Esophagus squamous epithelium (tissue), 5 donors: ENCODE data around the gene LRBA. TPM values are rescaled to one million over a fixed set of nuclear protein-coding genes. Genes with fewer than 3 reads are reported as not detected.

Source experiments
- DNase-seq: peaks from one replicate; lab custom pipeline; 2025; lab: John Stamatoyannopoulos, UW
- H3K27ac ChIP-seq, 4 donors: fragments of 200-600 bp; sonication (generic); one replicate each; pipeline ENCODE4 v1.5.1; 2016 to 2019; ENCODE audit warnings: mild to moderate bottlenecking in 1 of 4
- H3K27me3 ChIP-seq, 4 donors: fragments of 200-600 bp; sonication (generic); 1 replicate in 3 of 4; 2 replicates in 1 of 4; pipeline versions ENCODE4 v1.5.1 to v1.6.0; 2017 to 2021; ENCODE audit warnings: antibody characterized with exemption in 1 of 4
- H3K36me3 ChIP-seq, 3 donors: fragments of 200-600 bp; sonication (generic); one replicate each; pipeline ENCODE4 v1.5.1; 2016 to 2019
- H3K4me1 ChIP-seq, 3 donors: fragments of 200-600 bp; sonication (generic); one replicate each; pipeline ENCODE4 v1.5.1; 2017 to 2019
- H3K4me3 ChIP-seq, 4 donors: fragments of 200-600 bp; sonication (generic); 1 replicate in 3 of 4; 2 replicates in 1 of 4; pipeline ENCODE4 v1.5.1; 2016 to 2019; ENCODE audit warnings: mild to moderate bottlenecking in 2 of 4, moderate library complexity in 1 of 4
- H3K9me3 ChIP-seq, 3 donors: fragments of 200-600 bp; sonication (generic); one replicate each; pipeline ENCODE4 v1.5.1; 2016 to 2019
- POLR2A ChIP-seq, 4 donors: fragments of 450-650 bp; IDR thresholded peaks; one replicate each; pipeline ENCODE4 v1.6.1; 2017; ENCODE audit warnings: antibody characterized with exemption in 4 of 4, mild to moderate bottlenecking in 4 of 4, moderate library complexity in 3 of 4
- WGBS, 2 donors: methylation state at CpG; one replicate each; pipeline ENCODE4 v1.1.5; 2018; 5-methylcytosine and 5-hydroxymethylcytosine counted together
- intact Hi-C: fragments of 100-400 bp; cut with DNase I; formaldehyde crosslinking; loops from one replicate; pipeline ENCODE4 v1.15.0; 2022
- total RNA-seq, 4 donors: library from RNA; depleted of rRNA; stranded (reverse); fragments of >200 nt; gene quantifications; one replicate each; pipeline ENCODE4 v1.1.0, GENCODE V29; 2016
- TF ChIP-seq, protein P1 (sequence below), 6 experiments: fragments of 450-650 bp in 4 of 6; fragments of 200-600 bp in 2 of 6; sonication (generic) in 2 of 6; IDR thresholded peaks; one replicate each; pipeline ENCODE4 v1.5.1; 2016 to 2019; ENCODE audit warnings: antibody characterized with exemption in 6 of 6, mild to moderate bottlenecking in 4 of 6, moderate library complexity in 4 of 6
- donor health status: DM: yes; HTN: yes; CAD: no.

The LRBA gene
- total RNA-seq, 4 donors from 2014 or later, result 54.7 to 91.8 (median 66.2) TPM

DNA sequence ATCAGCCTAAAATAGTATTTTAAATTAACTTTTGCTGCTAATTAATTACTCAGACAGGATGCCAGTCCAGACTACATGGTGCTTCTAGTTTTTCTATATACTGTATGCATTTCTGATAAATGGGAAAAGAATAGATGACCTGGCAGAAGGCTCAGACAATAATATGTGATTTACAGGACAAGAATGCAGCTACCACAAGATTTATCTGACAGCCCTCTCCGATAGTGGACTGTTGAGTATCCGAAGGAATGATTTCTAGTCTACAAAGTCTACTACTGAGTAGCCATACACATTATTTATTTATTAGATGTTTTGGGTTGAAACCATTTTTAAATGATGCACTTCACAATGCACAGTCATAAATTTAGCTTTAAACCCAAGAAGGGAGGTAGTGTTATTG lies 220.4 kb downstream of the LRBA start:
- H3K4me3 ChIP-seq, result no peak overlapping the region
- no peaks in the 10 kb centered on the region for H3K4me1 ChIP-seq
- 88 to 90% methylated on average over 2 of the region's 2 CpGs for WGBS, 2 donors
- H3K36me3 ChIP-seq, result no peaks in the 10 kb centered on the region
- no peak for TF ChIP-seq POLR2A (IDR thresholded peaks at IDR 0.05)
- TF ChIP-seq, protein P1, sequence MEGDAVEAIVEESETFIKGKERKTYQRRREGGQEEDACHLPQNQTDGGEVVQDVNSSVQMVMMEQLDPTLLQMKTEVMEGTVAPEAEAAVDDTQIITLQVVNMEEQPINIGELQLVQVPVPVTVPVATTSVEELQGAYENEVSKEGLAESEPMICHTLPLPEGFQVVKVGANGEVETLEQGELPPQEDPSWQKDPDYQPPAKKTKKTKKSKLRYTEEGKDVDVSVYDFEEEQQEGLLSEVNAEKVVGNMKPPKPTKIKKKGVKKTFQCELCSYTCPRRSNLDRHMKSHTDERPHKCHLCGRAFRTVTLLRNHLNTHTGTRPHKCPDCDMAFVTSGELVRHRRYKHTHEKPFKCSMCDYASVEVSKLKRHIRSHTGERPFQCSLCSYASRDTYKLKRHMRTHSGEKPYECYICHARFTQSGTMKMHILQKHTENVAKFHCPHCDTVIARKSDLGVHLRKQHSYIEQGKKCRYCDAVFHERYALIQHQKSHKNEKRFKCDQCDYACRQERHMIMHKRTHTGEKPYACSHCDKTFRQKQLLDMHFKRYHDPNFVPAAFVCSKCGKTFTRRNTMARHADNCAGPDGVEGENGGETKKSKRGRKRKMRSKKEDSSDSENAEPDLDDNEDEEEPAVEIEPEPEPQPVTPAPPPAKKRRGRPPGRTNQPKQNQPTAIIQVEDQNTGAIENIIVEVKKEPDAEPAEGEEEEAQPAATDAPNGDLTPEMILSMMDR (IDR thresholded peaks at IDR 0.05), result no peak
- H3K27me3 ChIP-seq, result no peaks in the 10 kb centered on the region
- no peaks in the 10 kb centered on the region for H3K9me3 ChIP-seq
- intact Hi-C loops, result no loop called here
- no peak overlapping the region for H3K27ac ChIP-seq
- DNase-seq, result no peak

DNA sequence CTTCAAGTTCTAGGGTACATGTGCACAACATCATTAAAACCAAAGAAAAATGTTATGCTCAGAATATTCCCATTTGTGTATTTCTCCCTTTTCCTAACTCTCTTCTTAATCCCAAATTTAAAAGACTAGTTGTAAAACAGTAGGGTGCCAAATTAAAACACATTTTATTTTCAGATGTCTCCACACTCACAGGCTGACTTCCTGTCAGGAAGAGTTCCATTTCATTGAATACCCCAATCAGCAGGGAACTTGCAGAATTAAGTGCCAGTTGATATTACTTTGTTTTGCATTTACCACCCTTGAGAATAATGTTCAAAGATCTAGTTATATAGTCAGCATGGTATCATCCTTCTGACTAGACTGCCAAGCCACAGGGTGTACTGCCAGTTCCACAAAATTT lies 225.2 kb downstream of the LRBA start:
- TF ChIP-seq, protein P1 (IDR thresholded peaks at IDR 0.05), result no peak
- no peak for TF ChIP-seq POLR2A (IDR thresholded peaks at IDR 0.05)
- H3K4me1 ChIP-seq, result no peaks in the 10 kb centered on the region
- no peaks in the 10 kb centered on the region for H3K36me3 ChIP-seq
- no peak overlapping the region for H3K27ac ChIP-seq
- intact Hi-C loops, result no loop called here
- DNase-seq, result no peak
- no peaks in the 10 kb centered on the region for H3K27me3 ChIP-seq
- no peaks in the 10 kb centered on the region for H3K9me3 ChIP-seq
- no peak overlapping the region for H3K4me3 ChIP-seq

DNA sequence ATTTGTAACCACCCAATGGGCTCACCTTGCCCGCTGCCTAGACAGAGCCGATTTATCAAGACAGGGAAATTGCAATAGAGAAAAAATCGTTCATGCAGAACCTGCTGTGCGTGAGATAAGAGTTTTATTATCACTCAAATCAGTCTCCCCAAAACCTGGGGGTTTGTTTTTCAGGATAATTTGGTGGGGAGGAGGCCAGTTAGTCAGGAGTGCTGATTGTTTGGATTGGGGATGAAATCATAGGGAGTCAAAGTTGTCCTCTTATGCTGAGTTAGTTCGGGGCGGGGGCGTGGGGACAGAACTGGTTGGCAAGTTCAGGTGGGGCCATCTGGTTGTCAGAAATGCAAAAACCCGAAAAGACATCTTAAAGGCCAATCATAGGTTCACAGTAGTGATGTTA lies 230.1 kb downstream of the LRBA start:
- intact Hi-C loops, result no loop called here
- WGBS, 2 donors, result 83 to 86% methylated on average over 8 of the region's 8 CpGs

DNA sequence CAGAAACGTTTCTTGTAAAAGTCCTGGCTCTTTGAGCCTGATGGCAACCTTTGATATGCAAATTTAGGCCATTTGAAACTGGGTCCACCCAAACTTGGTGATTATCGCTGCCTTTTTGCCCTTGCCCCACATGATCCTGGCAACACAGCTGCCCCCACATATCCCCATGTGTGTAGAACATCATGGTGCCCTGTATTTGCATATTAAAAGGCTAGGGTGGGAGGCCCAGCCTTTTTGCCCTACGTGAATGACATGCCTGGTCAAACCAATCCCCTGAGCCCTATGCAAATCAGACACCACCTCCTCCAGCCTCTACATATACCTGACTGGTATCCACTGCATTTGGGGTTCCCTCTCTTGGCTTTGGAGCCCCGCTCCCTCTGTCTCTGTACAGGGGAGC lies 230.8 kb downstream of the LRBA start:
- no peaks in the 10 kb centered on the region for H3K4me1 ChIP-seq
- DNase-seq, result no peak
- 75% methylated on average over 4 of the region's 4 CpGs for WGBS, 2 donors
- no peaks in the 10 kb centered on the region for H3K36me3 ChIP-seq
- intact Hi-C loops, result no loop called here
- TF ChIP-seq, protein P1 (IDR thresholded peaks at IDR 0.05), result no peak
- no peak for TF ChIP-seq POLR2A (IDR thresholded peaks at IDR 0.05)
- no peak overlapping the region for H3K27ac ChIP-seq
- H3K9me3 ChIP-seq, result no peaks in the 10 kb centered on the region
- no peaks in the 10 kb centered on the region for H3K27me3 ChIP-seq
- H3K4me3 ChIP-seq, result no peak overlapping the region

More for the DNA sequence above, 230.1 kb downstream of the LRBA start:
- no peak overlapping the region for H3K27ac ChIP-seq
- TF ChIP-seq POLR2A (IDR thresholded peaks at IDR 0.05), result no peak
- TF ChIP-seq, protein P1 (IDR thresholded peaks at IDR 0.05), result no peak
- H3K4me1 ChIP-seq, result no peaks in the 10 kb centered on the region
- no peaks in the 10 kb centered on the region for H3K36me3 ChIP-seq
- H3K9me3 ChIP-seq, result no peaks in the 10 kb centered on the region
- no peak for DNase-seq
- H3K4me3 ChIP-seq, result no peak overlapping the region
- no peaks in the 10 kb centered on the region for H3K27me3 ChIP-seq

DNA sequence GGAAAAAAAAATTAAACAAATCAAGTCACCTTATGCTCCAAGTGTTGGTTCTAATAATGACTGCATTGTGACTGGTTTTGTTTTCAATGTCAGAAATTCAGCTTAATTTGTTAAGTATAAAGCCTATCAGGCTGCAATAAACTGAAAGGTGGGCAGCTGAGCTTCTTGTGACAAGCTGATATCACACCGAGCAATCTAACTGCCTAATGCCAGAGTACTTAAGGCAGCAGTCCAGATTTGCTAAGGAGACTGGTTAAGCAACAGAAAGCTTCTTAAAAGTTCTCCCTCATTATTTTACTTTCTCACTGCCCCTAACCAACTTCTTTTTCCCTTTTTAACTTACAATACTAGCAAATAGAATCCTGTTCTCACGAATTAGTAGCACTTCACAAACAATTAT lies 232.2 kb downstream of the LRBA start:
- intact Hi-C loops, result no loop called here
- no peak for DNase-seq
- 89 to 94% methylated on average over 2 of the region's 2 CpGs for WGBS, 2 donors
- H3K4me1 ChIP-seq, result no peaks in the 10 kb centered on the region
- TF ChIP-seq, protein P1 (IDR thresholded peaks at IDR 0.05), result no peak
- TF ChIP-seq POLR2A (IDR thresholded peaks at IDR 0.05), result no peak
- H3K9me3 ChIP-seq, result no peaks in the 10 kb centered on the region
- no peaks in the 10 kb centered on the region for H3K36me3 ChIP-seq
- H3K27ac ChIP-seq, result no peak overlapping the region
- H3K27me3 ChIP-seq, result no peaks in the 10 kb centered on the region
- H3K4me3 ChIP-seq, result no peak overlapping the region
